GM13976 (cell line): ENCODE data around the gene VSIG2.
A peak's percentile ranks its signal among the peaks of the same experiment; 100 is the strongest.

Experiments used
- DNase-seq: peaks from one replicate; pipeline ENCODE4 v3.0.0; 2012; ENCODE audit warnings: low spot score
- CTCF ChIP-seq: IDR thresholded peaks from 2 replicates; pipeline ENCODE4 v1.5.1; 2012; ENCODE audit warnings: borderline replicate concordance, mild to moderate bottlenecking; ENCODE audit not compliant: insufficient read depth; ENCODE audit errors: extremely low read depth, missing control alignments, control extremely low read depth
- in situ Hi-C: fragments of 300-500 bp; cut with MboI; formaldehyde crosslinking; loops from one replicate; pipeline ENCODE4 v1.12.0; 2022; ENCODE audit warnings: low sequenced_read_pairs, mixed read lengths, inconsistent platforms; ENCODE audit not compliant: unreplicated experiment

VSIG2 gene

GRCh38 chr11:124793466-124794278 lies 41.6 kb upstream of the VSIG2 start:
- peak; percentile 43 for DNase-seq
- in situ Hi-C loops: no loop called here
- TF ChIP-seq CTCF: peak; percentile 47

GRCh38 chr11:124791626-124792341 lies 39.7 kb upstream of the VSIG2 start:
- in situ Hi-C loops: no loop called here
- no peak for TF ChIP-seq CTCF
- peak; percentile 26 for DNase-seq

GRCh38 chr11:124788521-124788920 lies 36.5 kb upstream of the VSIG2 start:
- no peak for DNase-seq
- in situ Hi-C loops: no loop called here
- no peak for TF ChIP-seq CTCF

GRCh38 chr11:124784051-124784450 lies 32.0 kb upstream of the VSIG2 start:
- TF ChIP-seq CTCF: no peak
- in situ Hi-C loops: no loop called here

GRCh38 chr11:124783002-124783401 lies 30.9 kb upstream of the VSIG2 start:
- no peak for TF ChIP-seq CTCF
- in situ Hi-C loops: no loop called here
- no peak for DNase-seq

More at GRCh38 chr11:124784051-124784450, 32.0 kb upstream of the VSIG2 start:
- no peak for DNase-seq

- in situ Hi-C loops: no loop called here
- TF ChIP-seq CTCF: no peak
- no peak for DNase-seq
Measured at GRCh38 chr11:124779568-124779967, 27.5 kb upstream of the VSIG2 start.
